GDM1 (cell line): ENCODE results near the gene BCR.

ENCODE experiments used
- DNase-seq: peaks from one replicate; lab custom pipeline; 2025; lab: John Stamatoyannopoulos, UW

Gene BCR

DNA sequence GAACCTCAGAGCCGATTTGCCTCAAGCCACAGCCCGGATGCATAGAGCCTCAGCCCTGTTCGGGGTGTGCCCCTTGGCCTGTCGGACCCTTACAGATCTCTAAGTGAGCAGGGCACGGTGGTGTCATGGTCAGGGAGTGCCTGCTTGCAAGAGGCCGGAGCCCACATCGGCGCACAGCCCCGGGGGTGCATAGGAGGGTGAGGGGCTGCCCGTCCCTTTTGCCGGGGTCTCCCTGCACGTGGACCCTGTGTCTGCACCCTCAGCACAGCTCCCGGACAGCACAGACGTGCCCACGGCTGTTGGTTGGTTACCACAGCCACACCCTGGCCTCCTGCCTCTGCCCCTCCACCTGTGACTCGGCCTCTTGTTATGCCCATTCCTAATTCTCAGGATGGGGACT lies 28.5 kb upstream of the BCR start:
- no peak for DNase-seq

DNA sequence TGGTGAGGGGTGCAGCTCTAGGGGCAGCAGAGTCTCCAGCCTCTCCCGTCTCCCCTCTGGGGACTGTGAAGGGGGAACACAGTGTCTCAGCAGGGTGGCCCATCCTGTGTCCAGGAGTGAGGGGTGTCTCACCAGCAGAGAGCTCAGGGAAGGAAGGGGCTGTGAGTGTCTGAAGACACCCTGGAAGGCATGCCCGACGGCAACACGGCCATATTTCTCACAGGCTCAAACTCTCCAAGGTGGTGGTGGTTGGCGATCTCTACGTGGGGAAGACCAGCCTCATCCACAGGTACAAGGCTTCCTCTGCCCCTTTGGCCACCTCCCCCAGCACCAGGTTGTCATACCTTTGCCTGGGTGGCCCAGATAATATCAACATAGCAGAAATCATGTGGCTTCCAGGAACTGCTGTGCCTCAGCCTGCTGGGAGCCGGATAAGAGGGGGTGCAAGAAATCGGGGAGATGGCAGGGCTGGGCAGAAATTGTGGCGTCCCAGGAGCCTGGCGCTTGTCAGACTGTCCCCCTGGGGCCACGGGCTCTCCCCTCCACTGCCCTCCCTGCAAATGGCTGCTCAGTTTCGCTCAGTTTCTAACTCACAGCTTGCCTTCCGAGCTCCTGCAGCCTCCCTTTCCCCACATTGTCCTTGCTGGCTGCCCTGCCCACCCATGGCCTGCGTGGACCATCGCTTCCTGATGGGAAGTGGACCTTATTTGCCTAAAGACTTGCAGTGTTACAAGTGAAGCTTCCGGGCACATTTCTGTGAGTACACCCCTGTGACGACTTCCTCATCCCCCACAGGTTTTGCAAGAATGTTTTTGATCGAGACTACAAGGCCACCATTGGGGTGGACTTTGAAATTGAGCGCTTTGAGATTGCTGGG lies 27.8 kb upstream of the BCR start:
- DNase-seq = no peak

DNA sequence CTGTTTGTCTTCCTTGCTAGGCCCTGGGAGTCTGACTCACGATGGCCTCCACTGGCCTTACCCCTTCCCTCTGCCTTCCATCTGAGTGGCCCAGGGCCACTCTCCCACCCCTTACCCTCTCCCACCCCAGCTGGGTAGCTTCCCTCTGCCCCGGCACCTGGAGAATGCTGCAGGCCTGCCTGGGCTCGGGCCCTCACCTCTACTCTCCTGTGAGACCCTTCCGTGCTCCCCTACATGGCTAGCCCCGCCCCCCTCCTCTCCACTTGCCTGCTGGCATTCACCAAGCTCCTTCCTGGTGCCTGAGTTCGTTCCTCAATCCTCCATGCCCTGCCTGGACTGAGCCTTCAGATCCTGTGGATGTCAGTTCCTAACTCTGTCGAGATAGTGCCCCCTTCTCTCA lies 26.3 kb upstream of the BCR start:
- DNase-seq = no peak

DNA sequence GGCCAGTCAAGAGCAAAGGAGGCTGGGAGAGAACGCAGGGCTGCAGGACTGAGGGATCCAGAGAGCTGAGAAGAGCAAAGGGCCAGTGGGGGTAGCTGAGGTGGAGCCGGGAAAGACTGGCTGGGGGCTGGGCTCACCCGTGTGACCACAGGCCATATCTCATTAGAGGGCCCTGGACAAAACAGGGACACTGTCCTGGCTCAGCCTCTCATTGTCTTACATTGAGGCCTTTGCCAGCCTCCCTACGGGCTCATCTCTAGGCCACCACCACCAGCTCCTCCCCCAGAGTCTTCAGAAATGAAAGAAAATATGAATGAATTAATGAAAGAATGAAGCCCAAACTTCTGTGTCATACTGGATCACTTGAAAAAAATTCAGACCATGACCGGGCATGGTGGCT lies 25.8 kb upstream of the BCR start:
- no peak for DNase-seq

DNA sequence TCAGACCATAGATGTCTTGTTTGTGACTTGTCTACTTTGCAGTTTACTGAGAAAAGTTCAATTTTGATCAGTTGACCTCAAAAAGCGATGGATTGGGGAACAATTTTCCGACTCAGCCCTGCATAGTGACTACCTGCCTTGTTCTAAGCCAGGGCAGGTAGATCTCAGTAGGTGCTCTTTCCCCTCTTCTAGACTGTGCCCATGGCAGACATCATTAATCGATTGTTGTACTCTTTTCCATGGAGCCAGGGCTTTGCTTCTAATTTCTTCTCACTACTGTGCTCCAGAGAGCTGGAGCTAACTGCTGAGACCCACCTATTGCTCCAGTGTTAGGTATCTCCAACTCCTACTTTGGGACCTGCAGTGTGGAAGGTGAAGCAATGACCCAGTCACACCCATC lies 25.2 kb upstream of the BCR start:
- DNase-seq = no peak

DNA sequence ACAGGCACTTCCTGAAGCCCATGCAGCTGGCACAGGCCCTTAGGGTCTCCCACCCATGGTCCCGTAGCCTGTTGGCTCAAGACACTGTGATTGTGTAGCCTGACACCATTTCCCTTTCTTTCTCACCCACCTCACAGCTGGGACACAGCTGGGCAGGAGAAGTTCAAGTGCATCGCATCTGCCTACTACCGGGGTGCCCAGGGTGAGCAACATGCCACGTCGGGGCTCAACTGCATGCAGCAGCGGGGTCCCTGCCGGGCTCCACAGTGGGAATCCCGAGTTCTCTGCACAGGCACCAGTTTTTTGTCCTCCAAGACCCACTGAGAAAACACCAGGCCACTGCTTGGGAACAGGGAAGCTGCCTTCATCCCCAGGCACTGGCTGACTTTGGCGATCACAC lies 24.5 kb upstream of the BCR start:
- no peak for DNase-seq

DNA sequence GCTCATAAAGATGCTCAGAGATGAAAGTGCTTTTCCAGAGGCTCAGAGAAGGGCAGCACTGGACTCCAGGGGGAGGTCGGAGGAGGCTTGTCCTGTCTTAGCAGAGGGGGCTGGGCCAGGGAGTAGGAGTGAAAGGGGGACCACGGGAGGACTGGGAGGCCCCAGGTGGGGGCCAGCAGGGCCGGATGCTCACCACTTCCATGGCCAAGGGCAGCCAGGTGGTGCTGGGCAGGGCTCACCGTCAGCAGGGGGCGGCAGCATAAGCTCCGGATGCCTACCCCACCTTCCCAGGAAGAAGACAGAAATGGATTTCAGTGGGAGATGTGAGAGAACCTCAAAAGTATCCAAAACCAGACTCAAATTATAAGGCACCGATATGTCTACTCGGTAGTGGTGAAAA lies 24.0 kb upstream of the BCR start:
- no peak for DNase-seq

DNA sequence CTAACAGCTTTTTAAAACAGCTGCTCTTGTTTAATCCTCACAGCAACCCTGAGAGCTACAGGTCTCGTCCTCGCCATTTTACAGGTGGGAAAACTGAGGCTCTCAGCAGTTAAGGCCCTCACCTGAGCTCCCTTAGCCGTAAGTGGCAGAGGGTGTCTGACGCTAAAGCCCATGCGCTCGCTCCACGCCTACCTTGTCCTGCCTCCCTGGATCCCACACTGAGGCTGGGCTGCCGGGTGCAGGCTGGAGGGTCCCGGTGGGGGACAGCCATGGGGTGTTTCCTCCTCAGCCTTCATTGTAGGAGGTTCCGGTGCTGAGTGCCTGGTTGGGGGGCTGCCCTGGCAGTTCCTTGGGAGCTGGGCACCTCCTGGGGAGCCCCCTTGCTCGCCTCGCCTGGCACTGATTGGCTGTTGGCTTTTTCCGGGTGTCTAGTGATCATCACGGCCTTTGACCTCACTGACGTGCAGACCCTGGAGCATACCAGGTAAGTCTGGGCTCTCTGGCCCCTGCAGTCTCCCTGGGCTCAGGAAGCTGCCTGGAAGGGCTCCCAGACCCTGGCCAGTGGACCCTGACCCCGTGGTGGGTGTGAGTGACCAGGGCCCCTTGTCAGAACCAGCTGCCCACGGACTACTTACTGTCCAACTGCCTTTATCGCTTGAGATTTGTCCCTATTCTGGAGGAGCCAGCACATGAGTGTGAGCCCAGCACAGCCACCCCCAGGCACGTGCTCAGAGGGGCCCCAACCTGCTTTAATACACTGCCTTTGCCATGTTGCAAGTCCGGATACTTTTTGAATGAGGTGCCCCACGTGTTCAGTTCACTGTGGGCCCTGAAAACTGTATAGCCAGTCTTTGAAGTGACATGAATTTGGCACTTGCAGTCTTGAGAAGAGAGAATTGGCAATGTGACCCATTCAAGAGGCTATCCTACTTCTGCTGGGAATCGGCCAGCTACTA lies 22.5 kb upstream of the BCR start:
- no peak for DNase-seq

DNA sequence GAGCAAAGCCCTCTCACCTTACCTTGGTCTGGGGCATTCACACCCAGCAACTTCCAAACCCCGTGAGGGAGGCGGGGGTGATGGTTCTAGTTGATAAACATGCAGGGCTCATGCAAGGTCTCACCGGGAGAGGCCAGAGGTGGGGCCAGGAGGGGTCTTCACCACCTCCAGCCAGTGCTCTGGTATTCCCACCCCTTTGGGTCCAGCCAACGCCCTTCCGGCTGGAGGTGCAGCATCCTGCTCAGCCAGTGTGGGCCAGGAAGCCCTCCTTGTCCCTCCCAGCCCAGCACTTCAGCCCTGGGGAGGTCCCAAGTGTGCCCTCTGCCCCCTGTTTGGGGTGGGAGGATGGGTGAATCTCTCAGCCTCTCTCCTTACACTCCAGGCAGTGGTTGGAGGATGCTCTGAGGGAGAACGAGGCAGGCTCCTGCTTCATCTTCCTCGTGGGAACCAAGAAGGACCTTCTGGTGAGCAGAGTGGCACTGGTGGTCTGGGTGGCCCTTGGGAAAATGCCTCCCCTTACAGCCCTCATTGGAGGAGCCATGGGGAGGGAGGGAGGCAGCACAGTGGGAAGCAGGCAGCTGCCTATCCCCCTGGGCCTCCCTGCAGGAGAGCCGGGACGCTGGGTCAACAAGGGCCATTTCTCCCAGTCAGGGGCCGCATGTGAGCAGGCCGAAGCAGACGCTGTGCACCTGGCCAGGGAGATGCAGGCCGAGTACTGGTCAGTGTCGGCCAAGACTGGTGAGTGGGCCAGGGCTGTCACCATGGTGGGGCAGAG lies 21.6 kb upstream of the BCR start:
- DNase-seq = no peak

DNA sequence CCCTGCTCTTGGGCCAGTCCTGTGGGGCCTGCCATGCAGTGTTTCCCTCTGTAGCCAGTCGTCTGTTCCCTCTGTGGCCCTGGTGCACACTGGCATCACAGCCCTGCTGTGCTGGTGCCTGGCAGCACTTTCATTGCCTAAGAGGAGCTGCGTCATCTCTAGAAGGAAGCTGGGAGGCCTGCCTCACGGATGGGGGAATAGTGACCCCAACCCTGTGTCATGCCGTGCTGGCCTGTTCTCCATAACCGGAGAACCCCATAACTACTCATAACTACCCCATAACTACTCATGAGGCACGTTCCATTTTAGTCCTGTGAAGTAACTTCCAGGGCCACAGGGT lies 21.0 kb upstream of the BCR start:
- DNase-seq = no peak

DNA sequence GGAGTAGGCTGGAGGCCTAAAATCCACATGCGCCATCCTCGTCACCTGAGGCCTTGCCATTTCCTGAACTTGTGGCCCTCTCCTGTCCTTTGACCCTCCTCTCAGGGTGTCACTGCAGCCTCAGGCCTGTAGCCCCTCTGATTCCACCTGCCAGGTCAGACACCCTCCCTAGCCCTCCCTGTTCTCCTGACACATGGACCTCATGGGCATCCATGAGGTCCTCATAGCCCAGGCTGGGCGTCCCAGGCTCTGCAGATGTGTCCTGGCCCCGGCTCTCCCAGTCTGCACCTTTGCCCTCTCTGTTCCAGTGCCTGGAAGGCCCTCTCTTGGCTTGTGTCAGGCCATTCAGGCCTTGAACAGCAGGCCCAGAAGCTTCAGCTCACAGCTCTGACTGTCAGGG lies 19.3 kb upstream of the BCR start:
- DNase-seq = no peak

DNA sequence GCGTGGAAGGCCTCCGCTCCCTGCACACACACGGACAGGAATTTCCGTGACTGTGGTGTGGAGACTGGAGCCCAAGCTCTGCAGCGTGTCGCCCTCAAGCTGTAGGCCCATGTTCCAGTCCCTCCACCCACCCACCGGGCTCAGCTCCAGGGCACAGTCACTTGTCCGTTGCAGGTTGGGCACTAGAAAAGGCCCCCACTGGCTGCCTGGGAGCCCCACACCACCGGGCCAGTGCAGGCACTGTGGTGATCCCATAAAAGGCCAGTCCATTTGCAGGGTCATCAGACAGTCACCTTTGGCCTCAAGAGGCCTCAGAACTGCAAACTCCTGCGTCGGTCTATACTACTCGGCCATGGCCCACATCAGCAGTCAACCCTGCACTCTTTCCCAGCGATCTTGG lies 18.7 kb upstream of the BCR start:
- no peak for DNase-seq

DNA sequence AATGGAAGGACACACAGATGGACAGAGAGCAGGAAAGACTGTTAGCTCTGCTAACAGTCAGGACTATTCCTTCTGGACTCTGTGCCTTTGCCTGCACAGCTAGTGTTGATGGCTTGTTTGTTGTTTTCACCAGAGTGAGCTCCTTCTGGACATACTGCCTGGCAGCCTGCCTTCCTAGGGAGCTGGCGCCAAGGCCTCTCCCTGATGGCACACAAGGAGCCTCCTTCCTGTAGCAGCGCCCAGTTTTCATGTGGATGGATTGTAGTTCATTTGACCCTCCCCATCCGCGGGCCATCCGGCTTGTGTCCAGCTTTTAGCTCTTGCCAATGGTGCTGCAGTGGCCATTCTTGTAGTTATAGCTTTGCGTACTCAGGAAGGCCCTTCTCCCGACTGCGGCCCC lies 16.6 kb upstream of the BCR start:
- no peak for DNase-seq

DNA sequence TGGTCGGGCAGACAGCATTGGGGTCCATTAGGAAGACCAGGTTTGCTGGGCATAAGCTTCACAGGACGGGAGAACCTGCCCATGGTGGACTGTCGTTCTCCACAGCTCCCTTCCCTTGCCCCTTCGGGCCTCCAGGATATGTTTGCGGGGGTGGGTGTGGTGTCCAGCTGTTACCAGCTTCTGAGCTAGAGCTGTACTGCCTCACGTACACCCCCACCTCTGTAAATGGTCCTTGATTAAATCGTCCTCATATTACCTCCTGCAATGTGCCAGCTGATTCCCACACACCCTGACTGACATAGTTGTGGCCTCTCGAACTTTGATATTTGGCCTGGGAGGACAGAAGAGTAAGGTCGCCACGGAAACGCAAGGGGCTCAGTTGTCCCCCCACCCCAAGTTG lies 16.2 kb upstream of the BCR start:
- no peak for DNase-seq

DNA sequence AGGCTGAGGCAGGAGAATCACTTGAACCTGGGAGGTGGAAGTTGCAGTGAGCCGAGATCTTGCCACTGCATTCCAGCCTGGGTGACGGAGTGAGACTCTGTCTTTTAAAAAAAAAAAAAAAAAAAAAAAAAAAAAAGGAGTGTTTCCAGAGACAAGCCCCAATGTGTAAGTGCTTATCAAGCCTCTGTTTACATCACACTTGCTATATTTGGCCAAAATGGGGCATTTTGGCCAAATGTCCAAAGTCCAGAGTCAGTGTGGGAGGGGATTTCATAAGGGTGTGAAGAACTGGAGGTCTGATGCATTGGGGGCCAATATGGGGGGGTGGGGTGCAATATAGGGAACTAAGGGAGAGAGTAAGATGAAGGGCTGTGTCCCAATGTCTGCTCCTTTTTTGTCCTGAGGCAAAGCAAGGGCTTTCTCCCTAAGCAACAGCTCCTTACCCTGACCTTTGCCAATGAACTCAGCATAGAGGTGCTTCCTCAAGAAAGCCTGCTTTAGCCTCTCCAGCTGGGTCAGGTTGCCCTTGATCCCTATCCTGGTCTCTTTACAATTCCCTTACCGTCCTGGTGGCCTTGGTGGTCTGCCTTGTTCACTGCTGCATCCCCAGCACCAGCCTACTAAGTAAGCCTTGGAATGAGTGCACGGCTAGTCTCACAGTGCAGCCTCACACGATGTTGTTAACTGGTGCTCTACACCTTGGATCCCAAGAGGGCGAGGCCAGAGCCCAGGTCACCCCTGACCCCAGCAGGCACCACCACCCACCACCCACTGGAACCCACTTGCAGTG lies 14.1 kb upstream of the BCR start:
- DNase-seq = no peak

DNA sequence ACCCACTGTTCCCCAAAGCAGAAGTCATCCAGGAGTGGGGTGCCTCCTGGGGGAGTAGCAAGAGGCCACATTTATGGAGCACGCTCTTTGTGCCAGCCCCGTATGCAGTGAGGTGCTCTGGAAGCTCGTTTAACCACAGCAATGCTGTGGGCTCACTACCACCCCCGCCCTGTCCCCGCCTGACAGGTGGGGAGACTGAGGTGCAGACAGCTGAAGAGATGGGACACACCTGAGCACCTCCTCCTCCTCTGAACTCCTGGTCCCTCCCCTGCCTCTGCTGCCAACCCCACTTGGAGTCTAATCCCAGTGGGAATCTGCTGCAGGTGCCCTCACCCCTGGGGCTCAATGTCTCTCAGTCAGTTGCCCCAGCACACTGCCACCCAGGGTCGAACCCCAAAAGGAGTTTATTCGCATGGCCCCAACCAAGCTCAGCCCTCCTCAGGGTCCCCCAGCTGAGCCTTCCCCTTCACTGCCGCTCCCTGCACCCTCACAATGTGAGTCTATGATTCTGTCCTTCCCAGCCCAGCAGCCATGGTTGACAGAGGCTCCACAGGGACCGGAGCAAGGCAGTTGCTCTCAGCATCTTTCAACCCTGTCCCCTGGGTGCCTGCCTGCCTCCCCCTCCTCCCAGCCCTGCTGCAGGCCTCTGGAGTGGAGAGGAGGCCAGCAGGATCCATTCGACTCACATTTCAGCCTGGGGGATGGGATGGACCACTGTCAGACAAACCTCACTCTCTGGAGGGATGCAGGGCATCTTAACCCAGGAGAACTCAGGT lies 13.3 kb upstream of the BCR start:
- no peak for DNase-seq

DNA sequence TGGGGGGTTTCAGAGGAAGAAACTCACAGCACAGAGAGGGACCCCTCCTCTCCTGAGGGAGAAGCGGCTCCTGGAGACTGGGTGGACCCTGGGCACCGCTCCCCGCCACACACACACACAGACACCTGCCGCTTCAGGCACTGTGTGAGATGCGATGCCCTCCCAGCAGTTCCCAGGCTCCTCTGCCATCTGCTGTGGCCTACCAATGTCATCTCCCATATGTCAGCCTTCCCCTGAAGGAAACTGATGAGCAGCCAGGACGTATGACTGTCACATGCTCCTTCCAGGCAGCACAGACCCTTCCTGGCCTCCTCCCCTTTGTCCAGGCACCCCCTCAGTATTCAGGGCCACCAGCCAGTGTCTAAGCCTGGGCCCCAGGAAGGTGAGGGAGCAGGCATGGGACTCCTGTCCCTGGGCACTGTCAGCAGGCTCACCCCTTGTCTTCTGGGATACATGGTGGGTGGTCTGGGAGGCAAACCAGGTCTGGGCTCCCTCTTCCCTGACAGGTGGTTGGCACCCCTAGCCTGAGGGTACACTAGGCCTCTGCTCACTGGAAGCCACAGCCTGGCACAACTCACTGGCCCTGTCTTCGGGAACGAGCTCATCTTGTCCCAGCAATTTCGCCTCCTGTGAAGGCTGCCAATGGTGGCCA lies 11.8 kb upstream of the BCR start:
- no peak for DNase-seq

DNA sequence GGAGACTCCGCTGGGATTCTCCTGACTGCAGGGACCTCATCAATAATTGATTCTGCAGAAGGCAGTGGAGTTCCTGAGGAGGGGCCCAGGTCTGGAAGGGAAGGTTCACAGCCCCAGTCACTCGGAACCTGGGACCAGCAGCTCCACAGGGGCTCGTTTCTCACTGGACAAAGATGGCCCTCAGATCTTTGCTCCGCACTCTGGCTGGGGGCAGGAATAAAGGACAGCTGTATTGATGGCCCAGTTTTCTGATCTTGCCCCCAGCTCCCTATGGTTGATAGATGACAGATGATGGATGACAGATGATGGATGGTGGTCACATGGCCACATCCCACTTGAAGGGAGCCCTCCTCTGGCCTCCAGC lies 11.3 kb upstream of the BCR start:
- DNase-seq = no peak

DNA sequence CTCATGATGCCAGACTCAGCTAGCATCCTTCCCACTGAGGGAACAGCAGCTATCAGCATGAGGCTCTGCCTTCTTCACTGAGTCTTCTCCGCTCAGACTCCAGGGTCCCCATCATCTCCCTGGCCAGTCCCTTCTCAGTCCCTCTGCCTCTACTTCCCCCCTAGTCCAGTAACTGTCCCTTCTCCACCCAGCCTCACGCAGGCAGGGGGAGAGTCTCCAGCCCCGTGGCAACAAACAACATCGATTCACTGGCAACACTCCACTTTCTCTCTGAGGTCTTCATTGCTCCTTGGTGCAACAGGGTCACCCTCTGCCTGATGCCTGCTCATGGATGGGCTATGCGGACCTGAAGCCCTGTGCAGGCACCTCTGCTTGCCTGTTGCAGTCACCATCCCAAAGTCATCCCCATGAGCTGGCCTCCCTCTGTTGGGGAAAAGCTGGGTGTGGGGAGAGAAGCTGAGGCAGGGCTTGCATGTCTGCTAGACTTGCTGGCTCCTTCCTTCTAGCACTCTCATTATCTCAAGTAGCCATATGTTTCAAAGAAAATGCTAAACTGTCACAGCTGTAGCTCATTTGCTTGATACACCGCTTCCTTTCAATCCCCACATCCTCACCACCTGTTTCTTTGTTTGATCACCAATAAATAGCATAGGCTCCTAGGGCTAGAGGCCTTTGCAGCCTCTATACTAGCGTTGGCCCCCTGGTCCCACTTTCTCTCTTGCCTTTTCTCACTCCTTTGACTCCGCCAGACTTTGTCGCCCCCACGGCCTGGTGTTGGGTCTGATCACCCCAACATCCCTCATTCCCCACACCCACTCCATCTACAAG lies 4.3 kb upstream of the BCR start:
- DNase-seq = no peak

DNA sequence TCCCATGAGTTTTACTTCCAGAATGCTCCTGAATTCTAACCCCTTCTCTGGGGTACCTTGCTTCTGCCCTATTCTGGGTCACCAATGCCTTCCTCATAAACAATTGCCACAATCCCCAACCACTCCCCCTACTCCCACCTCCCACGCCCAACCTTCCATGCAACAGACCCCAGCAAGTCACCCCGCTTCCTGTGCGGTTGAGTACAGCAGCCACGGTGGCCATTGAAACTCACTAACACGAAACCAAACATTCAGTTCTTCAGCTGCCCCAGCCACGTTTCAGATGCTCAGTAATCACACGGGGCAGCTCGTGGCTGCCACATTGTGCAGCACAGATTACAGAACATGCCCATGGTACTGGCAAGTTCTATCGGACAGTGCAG lies 3.7 kb upstream of the BCR start:
- no peak for DNase-seq
